ENCODE results near the gene HASPIN. TPM values are rescaled to one million over a fixed set of nuclear protein-coding genes. Genes with fewer than 3 reads are reported as not detected.
A peak's percentile ranks its signal among the peaks of the same experiment; 100 is the strongest.
"Not testable (repeated sequence)": the region's sequence is repeated elsewhere in the genome, so short reads cannot be mapped to it uniquely, and the experiment has no call there.

Gene HASPIN
- total RNA-seq, 4 donors from 2014 or later, result 1.4 to 5.4 (median 3.0) TPM

GRCh38 chr17:3695723-3696411 lies 27.8 kb upstream of the HASPIN start, which contains the start of gene P2RX5:
P2RX5 (minus strand) TSS chr17:3696155; CDS start chr17:3696005, 150 bp downstream.
- peaks cover 7 to 25% (median 8%) of the 10 kb centered on the region in 3 donors for H3K4me1 ChIP-seq
- DNase-seq, result no peak
- peak in 1 of 4 donors; percentile 30 for TF ChIP-seq POLR2A (IDR thresholded peaks at IDR 0.05)
- TF ChIP-seq, protein P1, sequence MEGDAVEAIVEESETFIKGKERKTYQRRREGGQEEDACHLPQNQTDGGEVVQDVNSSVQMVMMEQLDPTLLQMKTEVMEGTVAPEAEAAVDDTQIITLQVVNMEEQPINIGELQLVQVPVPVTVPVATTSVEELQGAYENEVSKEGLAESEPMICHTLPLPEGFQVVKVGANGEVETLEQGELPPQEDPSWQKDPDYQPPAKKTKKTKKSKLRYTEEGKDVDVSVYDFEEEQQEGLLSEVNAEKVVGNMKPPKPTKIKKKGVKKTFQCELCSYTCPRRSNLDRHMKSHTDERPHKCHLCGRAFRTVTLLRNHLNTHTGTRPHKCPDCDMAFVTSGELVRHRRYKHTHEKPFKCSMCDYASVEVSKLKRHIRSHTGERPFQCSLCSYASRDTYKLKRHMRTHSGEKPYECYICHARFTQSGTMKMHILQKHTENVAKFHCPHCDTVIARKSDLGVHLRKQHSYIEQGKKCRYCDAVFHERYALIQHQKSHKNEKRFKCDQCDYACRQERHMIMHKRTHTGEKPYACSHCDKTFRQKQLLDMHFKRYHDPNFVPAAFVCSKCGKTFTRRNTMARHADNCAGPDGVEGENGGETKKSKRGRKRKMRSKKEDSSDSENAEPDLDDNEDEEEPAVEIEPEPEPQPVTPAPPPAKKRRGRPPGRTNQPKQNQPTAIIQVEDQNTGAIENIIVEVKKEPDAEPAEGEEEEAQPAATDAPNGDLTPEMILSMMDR (IDR thresholded peaks at IDR 0.05), result no peak
- H3K36me3 ChIP-seq, result no peaks in the 10 kb centered on the region
- peak within 1 kb of the TSS in 1 of 4 donors; percentile 9 for H3K27ac ChIP-seq
- H3K4me3 ChIP-seq, result peak within 1 kb of the TSS; percentile 34 to 68 (median 43)
- H3K9me3 ChIP-seq, result peaks cover 0 to 10% (median 8%) of the 10 kb centered on the region in 3 donors
- 0 to 2% methylated on average over 14 to 22 of the region's 65 CpGs for WGBS, 2 donors
- intact Hi-C loops (cut with DNase I), result no loop called here
- H3K27me3 ChIP-seq, result peaks cover 5 to 76% (median 8%) of the 10 kb centered on the region in 4 donors

DNA sequence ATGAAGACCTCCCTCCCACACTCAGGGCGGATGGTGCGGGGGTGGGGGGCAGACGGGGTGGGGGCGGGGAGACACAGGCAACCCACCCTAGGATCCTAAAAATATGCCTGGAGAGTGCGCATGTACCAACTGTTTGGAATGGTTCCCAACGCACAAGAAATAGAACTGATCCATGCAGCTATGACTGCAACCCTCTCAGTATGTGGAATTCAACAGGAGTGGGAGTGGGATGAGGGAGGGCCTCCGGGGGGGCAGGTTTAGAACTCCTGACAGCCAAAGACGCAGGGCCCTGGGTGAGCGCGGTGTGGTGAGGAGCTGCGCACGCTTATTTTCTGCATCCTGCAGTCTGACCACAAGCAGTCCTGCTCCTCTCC lies 26.6 kb upstream of the HASPIN start:
- intact Hi-C loops (cut with DNase I), result no loop called here
- no peak for TF ChIP-seq POLR2A (IDR thresholded peaks at IDR 0.05)
- TF ChIP-seq, protein P1 (IDR thresholded peaks at IDR 0.05), result no peak
- peaks cover 5 to 64% (median 8%) of the 10 kb centered on the region in 4 donors for H3K27me3 ChIP-seq
- peaks cover 7 to 25% (median 8%) of the 10 kb centered on the region in 3 donors for H3K4me1 ChIP-seq
- no peak for DNase-seq
- no peaks in the 10 kb centered on the region for H3K36me3 ChIP-seq
- H3K9me3 ChIP-seq, result peaks cover 0 to 10% (median 8%) of the 10 kb centered on the region in 3 donors
- no peak overlapping the region for H3K4me3 ChIP-seq
- no peak overlapping the region for H3K27ac ChIP-seq
- 75 to 78% methylated on average over 7 to 8 of the region's 12 CpGs for WGBS, 2 donors

DNA sequence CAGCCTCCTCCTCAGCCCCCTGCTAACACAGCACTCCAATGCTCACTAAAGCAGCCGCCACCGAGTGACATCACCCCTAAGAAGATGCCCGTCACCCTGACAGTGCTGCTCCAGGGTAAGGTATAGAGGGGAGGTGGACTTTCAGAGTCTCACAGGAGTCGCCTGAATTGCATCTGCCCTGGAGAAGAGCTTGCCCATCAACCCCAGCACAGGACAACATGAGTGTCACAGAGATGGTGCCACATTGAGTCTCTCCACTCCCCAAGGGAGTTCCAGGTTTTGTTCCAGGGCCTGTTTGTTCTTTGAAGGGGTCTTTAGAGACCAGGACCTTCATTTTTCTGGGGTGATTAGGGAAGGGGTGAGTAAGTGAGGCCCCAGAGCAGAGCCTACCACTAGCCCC lies 25.6 kb upstream of the HASPIN start:
- no peaks in the 10 kb centered on the region for H3K36me3 ChIP-seq
- no peak overlapping the region for H3K4me3 ChIP-seq
- intact Hi-C loops (cut with DNase I), result no loop called here
- DNase-seq, result no peak
- H3K9me3 ChIP-seq, result peaks cover 0 to 10% (median 8%) of the 10 kb centered on the region in 3 donors
- WGBS, 2 donors, result 92% methylated on average over 4 of the region's 4 CpGs; no CpG with 5 or more reads in 1 of the 2 donors
- TF ChIP-seq POLR2A (IDR thresholded peaks at IDR 0.05), result no peak
- TF ChIP-seq, protein P1 (IDR thresholded peaks at IDR 0.05), result no peak
- H3K27me3 ChIP-seq, result peaks cover 5 to 55% (median 8%) of the 10 kb centered on the region in 4 donors
- peaks cover 7 to 25% (median 8%) of the 10 kb centered on the region in 3 donors for H3K4me1 ChIP-seq
- no peak overlapping the region for H3K27ac ChIP-seq

DNA sequence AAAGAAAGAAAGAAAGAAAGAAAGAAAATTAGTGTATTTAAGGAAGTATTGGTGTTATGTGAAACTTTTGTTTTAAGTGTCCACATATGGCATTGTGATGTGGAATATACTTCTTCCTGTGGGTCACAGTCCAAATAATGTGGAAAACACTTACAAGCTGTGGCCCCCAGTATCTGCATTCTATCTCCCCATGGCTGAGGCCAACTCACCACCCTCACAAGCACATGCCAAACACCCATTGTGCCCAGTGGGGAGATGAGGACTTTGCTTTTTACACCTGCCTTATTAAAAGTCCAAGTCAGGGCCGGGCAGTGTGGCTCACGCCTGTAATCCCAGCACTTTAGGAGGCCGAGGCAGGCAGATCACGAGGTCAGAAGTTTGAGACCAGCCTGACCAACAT lies 23.8 kb upstream of the HASPIN start:
- no peak for DNase-seq
- WGBS, 2 donors, result 92 to 100% methylated on average over 2 to 4 of the region's 4 CpGs
- H3K36me3 ChIP-seq, result no peaks in the 10 kb centered on the region
- intact Hi-C loops (cut with DNase I), result no loop called here
- TF ChIP-seq, protein P1 (IDR thresholded peaks at IDR 0.05), result no peak
- no peak for TF ChIP-seq POLR2A (IDR thresholded peaks at IDR 0.05)
- H3K27ac ChIP-seq, result no peak overlapping the region
- H3K4me3 ChIP-seq, result no peak overlapping the region
- H3K9me3 ChIP-seq, result peaks cover 0 to 10% (median 8%) of the 10 kb centered on the region in 3 donors
- peaks cover 5 to 37% (median 7%) of the 10 kb centered on the region in 4 donors for H3K27me3 ChIP-seq
- peaks cover 7 to 19% (median 8%) of the 10 kb centered on the region in 3 donors for H3K4me1 ChIP-seq

- H3K4me3 ChIP-seq; H3K27ac ChIP-seq; DNase-seq; H3K36me3 ChIP-seq; H3K4me1 ChIP-seq; intact Hi-C loops (cut with DNase I): not testable (repeated sequence)
- peaks cover 0 to 16% (median 0%) of the 10 kb centered on the region in 4 donors for H3K27me3 ChIP-seq
- H3K9me3 ChIP-seq, result peaks cover 0 to 10% (median 8%) of the 10 kb centered on the region in 3 donors
- WGBS, 2 donors, result 56 to 63% methylated on average over 3 to 4 of the region's 7 CpGs
Measured at GRCh38 chr17:3702041-3702539, 21.6 kb upstream of the HASPIN start.

All from esophagus squamous epithelium (tissue), 5 donors.